HG03135 (cell line): ENCODE measurements around the gene ACAP1.

Experiments used
- ATAC-seq: cut with Tn5 transposase; IDR thresholded peaks from one replicate; pipeline ENCODE4 v1.9.1; 2021; ENCODE audit warnings: mild to moderate bottlenecking, moderate library complexity; ENCODE audit not compliant: unreplicated experiment

ACAP1 gene

GRCh38 chr17:7311110-7311705 is 25.1 kb upstream of the ACAP1 start:
- no peak for ATAC-seq

- ATAC-seq: no peak
Measured at GRCh38 chr17:7312432-7313087, 23.8 kb upstream of the ACAP1 start.

- ATAC-seq: no peak
Measured at GRCh38 chr17:7313088-7313889, 23.0 kb upstream of the ACAP1 start.

- no peak for ATAC-seq
Measured at GRCh38 chr17:7313890-7314718, 22.2 kb upstream of the ACAP1 start.

- ATAC-seq: peak; percentile 66
Measured at GRCh38 chr17:7314719-7315569, 21.4 kb upstream of the ACAP1 start, which contains the start of gene GPS2. Gene GPS2, minus strand, starts transcription at chr17:7315360. Its CDS starts 308 bp downstream, at chr17:7315052.

GRCh38 chr17:7315570-7316235 is 20.6 kb upstream of the ACAP1 start:
- ATAC-seq: no peak

GRCh38 chr17:7317161-7317803 is 19.0 kb upstream of the ACAP1 start:
- ATAC-seq: no peak

- no peak for ATAC-seq
Measured at GRCh38 chr17:7318121-7318860, 18.0 kb upstream of the ACAP1 start.

- ATAC-seq: no peak
Measured at GRCh38 chr17:7321466-7321865, 14.9 kb upstream of the ACAP1 start.

GRCh38 chr17:7322520-7323194 is 13.7 kb upstream of the ACAP1 start:
- no peak for ATAC-seq

- ATAC-seq: no peak
Measured at GRCh38 chr17:7323731-7324437, 12.4 kb upstream of the ACAP1 start.

GRCh38 chr17:7324438-7324779 is 11.9 kb upstream of the ACAP1 start:
- no peak for ATAC-seq

- no peak for ATAC-seq
Measured at GRCh38 chr17:7325031-7325528, 11.2 kb upstream of the ACAP1 start.

GRCh38 chr17:7326186-7326585 is 10.1 kb upstream of the ACAP1 start:
- no peak for ATAC-seq

GRCh38 chr17:7327056-7327455 is 9.3 kb upstream of the ACAP1 start:
- ATAC-seq: no peak

- no peak for ATAC-seq
Measured at GRCh38 chr17:7327501-7327900, 8.8 kb upstream of the ACAP1 start.

- no peak for ATAC-seq
Measured at GRCh38 chr17:7328009-7328408, 8.3 kb upstream of the ACAP1 start.
